HG02588 (cell line): ENCODE results near the gene GSE1.

Experiments
- ATAC-seq: cut with Tn5 transposase; IDR thresholded peaks from one replicate; pipeline ENCODE4 v1.9.1; 2021; ENCODE audit warnings: mild to moderate bottlenecking, moderate library complexity; ENCODE audit not compliant: unreplicated experiment

GSE1 gene

DNA sequence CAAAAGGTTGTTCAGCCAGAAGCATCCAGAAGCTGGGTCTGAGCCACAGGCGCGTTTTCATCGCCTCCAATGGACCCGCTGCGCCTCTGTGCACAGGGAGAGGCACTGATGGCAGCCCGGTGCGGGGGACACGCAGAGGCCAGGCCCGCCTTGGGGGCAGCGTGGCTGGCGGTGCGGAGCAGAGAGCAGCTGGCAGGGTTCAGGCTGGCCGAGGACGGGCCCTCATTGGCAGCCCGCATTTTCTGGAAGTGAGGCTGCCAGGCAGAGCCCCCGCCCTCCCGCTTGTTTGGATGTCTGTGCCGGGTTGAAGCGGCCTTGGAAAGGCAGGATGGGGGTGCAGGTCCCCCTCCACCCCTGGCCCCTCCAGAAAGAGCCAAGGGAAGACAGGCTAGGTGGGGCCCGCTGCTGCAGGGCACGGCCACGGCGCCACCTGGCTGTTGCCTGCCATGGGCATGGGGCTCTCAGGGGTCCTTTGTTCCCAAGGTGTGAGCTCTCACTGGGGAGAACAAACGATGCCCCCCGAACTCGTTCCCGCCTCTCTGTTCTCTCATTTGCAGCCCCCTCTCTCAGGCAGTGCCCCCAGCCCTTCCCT, 18.8 kb downstream of the GSE1 start:
- ATAC-seq = no peak

GRCh38 chr16:85632709-85633437, 19.8 kb downstream of the GSE1 start:
- ATAC-seq = no peak

DNA sequence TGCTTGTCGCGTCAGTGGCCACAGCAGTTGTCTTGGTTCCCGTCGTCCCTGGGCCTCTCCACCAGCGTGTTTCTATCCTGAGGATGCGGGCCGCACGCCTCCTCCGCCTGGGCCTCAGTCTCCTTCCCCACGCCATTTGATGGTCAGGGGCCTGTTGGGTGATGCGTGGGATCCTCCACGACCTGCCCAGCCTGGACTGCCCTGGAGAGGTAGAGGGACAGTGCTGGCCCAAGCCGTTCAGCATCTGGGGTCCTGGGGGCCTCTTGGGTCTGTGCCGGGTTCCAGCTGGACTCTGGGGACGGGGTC, 20.3 kb downstream of the GSE1 start:
- no peak for ATAC-seq

DNA sequence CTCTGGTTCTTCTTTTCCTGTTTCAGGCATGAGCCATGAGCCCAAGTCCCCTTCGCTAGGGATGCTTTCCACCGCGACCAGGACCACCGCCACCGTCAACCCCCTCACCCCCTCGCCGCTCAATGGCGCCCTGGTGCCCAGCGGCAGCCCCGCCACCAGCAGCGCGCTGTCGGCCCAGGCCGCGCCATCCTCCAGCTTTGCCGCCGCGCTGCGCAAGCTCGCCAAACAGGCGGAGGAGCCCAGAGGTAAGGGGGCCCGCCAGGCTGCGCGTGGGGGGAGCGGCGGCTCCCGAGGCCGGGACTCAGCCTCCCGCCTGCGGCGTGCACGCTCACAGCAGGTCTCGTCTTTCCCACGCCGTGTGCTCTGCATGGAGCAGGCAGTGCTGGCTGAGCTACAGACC, 20.8 kb downstream of the GSE1 start:
- ATAC-seq = no peak

DNA sequence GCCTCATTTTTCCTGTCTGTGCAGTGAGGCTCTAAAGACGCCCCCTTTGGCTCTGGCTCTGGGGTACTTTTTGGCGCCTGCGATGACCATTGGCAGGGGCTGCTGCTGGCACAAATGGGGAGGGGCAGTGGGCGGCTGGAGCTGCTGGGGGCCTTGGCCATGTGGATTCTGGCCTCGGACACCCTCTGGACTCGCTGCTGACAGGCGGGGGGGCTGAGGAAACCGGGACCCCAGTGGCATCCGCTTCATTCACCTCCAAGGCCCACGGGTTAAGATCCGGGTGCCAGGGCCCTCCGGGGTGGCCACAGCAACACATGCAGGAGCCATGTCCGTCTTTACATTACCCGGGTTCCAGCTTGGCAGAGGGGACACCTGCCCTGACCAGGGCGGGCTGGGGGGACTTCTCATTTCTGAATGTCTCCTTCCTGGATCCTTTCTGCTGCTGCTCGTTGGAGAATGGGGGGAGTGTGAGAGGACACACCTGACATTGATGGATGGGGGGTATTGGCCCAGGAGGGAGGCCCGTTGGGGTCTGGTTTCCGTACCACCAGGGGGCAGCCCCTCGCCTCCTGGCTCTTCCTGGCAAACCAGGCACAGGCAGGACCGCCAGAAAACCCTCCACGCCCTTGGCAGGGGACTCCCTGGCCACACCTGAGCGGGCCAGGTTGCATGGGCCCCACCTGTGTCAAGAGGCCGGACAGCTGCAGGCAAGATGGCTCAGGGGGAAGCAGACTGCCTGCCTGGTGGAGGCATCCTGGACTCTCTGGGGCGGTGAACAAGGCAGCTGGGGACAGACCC, 21.8 kb downstream of the GSE1 start:
- no peak for ATAC-seq

GRCh38 chr16:85635545-85636140, 22.5 kb downstream of the GSE1 start:
- no peak for ATAC-seq

DNA sequence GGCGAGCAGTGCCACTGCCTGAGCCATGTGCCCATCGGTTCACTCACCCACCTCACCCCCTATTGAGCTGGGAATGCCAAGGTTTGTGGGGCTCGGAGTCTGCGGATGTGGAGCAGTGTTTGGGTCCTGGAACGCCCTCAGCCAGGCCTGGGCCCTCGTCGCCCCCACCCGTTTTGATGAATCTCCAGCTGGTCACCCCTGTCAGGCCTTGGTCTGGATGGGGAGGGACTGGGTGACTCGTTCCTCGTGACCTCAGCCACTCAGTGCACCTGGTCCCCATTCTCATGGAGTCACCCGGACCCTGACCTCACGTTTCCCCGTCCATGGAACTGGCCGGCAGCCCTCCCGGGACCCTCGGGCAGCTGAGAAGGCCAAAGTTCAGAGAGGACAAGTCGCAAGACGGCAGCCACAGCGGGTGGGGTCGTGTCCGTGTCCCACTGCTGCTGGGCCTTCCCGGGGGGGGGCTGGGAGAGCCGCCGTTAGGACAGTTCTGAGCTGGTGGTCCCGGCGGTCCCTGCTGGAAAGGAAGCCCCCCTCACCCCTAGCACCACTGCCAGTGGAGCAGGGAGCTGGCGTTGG, 23.2 kb downstream of the GSE1 start:
- ATAC-seq = no peak

GRCh38 chr16:85637061-85637807, 24.1 kb downstream of the GSE1 start:
- no peak for ATAC-seq

GRCh38 chr16:85637808-85638647, 24.9 kb downstream of the GSE1 start:
- ATAC-seq = no peak

- ATAC-seq = no peak
Measured at GRCh38 chr16:85638695-85639409, 25.7 kb downstream of the GSE1 start.

- no peak for ATAC-seq
Measured at GRCh38 chr16:85639529-85640253, 26.6 kb downstream of the GSE1 start.

DNA sequence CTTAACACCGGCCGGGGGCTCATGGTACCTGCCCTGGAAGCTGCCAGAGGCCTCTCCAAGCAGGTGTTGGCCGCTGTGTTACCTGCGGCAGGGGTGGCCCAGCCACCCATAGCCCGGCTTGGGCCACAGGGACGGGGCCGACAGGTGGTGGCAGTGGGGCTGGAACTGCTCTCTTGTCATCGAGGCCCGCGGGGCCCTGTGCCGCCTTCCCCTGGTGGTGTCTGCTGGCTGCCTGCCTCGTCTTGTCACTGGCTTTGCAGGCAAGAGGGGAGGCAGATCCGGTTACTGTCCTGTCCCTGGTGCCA, 27.1 kb downstream of the GSE1 start:
- ATAC-seq = no peak

GRCh38 chr16:85640585-85640984, 27.5 kb downstream of the GSE1 start:
- ATAC-seq = no peak

DNA sequence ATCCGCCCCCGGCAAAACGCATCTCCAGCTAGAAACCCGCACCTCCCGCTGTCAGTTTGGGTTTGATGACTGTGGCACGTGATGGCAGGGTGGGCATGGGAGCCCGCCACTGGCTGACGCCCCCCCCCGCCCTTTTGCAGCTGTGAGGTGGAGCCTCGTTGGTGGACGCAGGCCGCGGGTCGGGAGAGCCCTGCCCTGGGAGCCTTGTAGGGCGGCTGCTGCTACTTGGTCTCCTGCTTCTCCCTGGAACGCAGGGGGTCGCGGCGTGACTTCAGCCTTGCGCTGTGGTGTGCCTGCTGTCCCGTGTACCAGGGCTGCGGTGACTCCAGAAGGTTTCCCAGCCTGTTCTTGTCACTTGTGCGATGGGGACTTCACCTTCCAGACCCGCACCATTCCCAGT, 28.2 kb downstream of the GSE1 start:
- no peak for ATAC-seq

GRCh38 chr16:85641776-85642176, 28.7 kb downstream of the GSE1 start:
- ATAC-seq = no peak

DNA sequence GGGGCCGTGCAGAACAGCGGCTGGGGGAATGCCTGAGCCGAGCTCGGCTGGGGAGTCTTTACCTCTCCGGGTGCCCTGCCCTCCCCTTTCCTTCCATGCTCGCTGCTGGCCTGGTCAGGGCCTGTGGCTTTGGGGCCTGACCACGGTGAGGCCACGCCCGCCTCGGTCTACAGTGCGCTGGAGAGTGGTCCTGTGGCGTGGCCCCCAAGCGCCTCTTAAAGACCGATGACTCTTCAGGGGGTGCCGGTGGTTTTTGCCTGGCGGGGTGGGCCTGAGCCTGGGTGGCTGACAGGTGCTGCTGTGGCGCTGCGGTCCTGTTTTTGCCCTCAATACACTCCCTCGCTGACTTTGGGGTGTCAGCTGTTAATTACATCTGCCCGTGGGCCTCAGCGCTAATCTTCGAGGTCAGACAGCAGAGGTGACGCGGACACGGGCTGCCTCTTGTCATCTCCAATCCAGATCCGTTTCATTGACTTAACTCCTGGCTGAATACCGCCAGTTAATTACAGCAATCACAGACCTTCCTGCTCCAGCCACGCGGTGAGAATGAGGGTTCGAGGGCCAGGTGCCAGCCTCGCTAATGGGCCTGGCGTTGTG, 29.7 kb downstream of the GSE1 start:
- ATAC-seq = no peak

DNA sequence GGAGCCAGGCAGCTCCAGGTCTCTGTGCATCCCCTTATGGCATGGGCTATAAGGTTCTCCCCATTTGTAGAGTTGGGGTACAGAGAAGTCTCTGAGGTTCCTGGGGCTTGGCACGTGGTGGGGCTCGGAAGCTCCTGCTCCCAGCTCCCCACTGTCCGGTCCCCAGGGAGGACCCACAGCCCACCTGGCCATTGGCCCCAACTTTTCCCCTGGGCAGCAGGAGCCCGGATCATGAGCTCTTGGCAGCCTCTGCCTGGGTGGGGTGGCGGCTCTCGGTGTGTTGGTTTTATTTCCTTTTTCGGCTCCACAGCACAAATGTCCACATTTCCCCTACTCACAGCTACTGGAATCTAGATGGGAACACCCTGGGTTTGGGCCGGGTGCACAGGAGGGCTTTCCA, 30.5 kb downstream of the GSE1 start:
- no peak for ATAC-seq

DNA sequence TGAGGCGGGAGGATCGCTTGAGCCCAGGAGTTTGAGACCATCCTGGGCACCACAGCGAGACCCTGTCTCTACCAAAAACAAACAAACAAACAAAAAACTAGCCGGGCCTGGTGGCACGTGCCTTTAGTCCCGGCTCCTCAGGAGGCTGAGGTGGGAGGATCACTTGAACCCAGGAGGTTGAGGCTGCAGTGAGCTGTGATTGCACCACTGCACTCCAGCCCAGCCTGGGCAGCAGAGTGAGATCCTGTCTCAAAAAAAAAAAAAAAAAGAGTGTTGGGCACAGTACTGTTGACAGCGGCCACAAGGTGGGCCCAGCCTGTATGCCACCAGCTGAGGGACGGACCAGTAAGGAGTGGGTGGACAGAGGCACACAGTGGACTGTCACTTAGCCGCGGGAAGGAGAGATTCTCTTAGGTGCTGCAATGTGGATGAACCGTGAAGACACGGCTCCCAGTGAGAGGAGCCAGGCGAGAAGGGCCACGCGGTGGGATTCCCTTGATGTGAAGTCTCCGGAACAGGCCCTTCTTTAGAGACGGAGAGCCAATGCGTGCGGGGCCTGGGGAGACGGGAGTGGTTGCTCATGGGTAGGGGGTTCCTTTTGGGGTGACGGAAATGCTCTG, 31.1 kb downstream of the GSE1 start:
- no peak for ATAC-seq
